ENCODE measurements around the gene SDK2.
"Not testable (repeated sequence)": the region's sequence is repeated elsewhere in the genome, so short reads cannot be mapped to it uniquely, and the experiment has no call there.

SDK2 gene

DNA sequence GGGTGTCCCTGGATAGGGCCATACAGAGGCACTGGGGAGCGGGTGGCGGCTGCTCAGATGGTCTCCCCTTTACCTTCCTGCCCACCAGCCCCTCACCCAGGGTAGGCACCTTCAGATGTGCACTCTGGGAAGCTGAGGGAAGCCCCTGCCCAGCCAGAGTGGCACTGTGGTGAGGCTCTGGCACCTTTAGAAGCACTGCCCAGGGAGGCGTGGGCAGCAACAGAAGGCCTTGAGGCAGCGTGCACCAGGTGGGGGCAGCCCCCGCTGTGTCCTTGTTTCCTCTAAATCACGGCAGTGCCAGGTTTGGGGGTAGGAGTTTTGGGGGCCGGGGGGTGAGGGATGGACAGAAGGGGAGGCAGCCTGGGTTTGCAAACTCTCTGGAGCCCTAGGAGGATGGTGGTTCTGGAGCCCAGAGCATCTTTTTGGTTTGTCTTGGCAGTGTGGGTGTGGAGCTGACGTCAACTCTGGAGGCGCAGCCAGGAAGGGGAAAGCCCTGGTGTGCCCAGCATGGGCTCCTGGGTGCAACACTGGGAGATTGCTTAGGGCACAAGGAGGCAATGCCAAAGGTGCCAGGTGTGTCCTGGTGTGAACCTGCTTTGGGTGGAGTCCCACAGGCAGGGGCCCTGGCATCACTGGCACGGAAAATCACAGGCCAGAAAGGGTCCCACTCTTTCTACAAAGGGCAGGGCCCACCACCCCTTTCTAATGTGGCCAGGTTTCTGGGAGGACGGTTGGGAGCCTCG is 309.3 kb downstream of the SDK2 start:
- DNase-seq, result no peak

DNA sequence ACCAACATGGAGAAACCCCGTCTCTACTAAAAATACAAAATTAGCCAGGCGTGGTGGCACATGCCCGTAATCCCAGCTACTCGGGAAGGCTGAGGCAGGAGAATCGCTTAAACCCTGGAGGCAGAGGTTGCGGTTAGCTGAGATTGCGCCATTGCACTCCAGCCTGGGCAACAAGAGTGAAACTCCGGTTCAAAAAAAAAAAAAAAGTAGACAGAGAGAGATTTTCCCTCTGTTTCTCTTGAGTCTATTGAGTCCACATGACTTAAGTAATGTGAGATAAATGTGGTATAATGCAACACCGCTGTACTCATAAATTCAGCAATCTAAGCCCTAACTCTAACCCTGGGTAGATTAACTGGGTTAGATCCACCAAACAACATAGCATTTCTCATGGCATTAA is 310.8 kb downstream of the SDK2 start:
- not testable (repeated sequence) for DNase-seq

DNA sequence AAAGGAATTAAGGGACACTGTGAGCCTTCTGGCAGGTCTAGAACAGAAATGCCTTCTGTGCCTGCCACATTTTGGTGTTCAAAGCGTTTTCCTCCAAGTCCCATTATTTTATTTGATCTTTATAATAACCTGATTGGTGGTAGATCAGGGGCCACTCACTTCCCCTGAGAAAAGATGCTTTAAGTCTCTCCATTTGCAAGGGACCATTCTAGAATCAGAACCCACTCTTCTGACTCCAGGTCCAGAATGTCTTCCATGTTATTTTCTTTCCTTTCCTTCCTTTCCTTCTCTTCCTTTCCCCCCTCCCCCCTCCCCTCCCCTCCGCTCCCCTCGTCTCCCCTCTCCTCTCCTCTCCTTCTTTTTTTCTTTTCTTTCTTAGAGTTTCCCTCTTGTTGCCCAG is 313.2 kb downstream of the SDK2 start:
- DNase-seq, result no peak

DNA sequence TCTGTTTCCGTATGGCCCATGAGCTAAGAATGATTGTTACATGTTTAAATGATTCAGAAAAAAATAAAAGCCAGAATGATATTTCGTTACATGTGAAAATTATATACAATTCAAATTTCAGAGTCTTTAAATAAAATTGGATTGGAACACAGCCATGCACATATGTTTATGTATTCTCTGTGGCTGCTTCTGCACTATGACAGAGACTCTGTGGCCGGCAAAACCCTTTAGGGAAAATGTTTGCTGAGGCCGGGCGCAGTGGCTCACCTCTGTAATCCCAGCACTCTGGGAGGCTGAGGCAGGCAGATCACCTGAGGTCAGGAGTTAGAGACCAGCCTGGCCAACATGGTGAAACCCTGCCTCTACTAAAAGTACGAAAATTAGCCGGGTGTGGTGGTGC is 316.6 kb downstream of the SDK2 start:
- no peak for DNase-seq

DNA sequence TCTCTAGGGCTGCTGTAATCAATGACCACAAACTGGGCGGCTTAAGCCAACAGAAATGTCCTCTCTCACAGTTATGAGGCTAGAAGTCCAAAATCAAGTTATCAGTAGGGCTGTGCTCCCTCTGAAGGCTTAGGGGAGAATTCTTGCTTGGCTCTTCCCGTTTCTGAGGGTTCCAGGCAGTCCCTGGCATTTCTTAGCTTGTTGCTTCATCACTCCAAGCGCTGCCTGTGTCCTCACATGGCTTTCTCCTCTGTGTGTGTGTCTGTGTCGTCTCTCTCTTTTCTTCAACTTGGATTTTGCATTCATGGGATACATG is 318.8 kb downstream of the SDK2 start:
- no peak for DNase-seq

DNA sequence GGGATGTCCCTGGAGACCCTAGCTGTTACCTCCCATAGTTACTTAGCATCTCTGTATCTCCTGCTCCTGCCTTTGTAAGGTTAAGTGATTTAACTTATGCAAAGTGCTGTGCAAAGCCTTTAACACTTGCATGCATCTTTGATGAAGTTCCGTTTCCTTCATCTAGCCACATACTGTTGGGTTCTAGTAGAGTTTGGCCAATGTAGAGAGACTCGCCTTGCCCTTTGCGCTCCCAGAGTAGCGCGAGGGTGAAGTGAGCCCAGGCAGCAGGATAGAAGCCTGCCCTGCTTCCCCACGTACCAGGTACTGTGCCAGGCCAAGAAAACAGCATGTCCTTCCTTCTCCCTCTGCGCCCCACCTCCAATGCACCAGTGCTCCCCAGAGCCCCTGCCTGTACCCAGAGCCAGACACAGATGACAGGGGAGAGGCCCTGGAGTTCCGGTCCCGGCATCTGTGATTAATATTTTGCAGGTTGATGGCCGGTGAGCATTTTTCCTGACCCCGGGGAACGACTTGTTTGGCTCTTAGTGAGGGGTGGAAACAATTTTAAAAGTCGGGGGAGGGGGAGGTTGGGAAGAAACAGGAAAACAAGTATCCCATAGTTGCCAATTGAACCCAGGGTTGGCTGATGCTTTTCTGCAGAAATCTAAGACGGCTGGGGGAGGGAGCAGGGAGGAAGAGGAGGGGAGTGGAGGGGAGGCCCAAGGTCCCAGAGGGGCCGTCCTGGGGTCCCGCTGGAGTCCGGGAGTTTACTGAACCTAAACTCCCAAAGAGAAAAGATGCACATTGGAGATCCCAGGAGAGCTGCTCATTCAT is 319.3 kb downstream of the SDK2 start:
- no peak for DNase-seq

DNA sequence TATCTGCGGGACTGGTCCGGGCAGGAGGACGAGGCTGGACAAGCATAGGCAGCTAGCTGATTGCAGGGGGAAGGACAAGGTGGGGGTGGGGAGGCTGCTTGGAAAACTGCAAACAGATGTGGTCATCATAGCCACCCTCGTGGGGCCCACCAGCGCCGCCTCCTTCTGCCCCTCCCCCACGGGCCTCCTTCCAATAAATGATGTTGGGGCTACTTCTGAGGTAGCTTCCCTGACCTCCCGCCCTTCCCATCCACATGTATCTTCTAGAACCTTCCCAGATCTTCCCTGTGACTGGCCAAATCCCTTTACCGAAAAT is 320.1 kb downstream of the SDK2 start:
- no peak for DNase-seq

DNA sequence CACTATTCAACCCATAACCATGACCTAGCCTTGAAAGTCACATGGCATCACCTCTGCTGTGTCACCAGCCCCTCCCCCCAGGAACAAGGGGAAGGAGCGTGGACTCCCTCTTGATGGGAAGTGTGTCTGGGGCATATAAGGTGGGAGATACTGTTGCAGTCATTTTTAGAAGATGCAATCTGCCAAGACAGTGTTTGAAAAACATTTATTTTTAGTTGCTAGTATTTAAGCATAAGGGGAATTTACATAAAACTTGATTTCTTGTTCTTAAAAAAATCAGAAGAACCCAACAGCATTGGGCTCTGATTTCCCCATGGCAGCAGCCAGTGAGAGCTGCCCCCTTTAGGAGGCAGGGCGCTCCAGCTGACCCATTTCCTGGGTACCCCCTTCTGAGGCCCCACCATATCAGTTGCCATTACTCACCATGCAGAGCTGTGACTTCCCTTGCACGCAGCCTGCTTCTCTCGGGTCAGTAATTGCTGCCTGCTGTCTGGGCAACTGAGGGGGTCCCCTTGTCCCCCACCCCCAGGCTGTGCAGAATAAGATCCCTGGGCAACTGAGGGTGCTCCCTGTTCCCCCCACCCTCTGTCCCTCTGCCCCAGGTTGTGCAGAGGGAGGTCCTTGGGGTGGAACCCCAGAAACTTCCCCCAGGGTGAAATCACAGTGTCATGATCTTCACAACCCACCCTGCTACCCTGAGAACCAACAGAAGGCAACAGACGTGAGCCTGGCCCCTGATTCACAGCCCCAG is 320.7 kb downstream of the SDK2 start:
- no peak for DNase-seq

DNA sequence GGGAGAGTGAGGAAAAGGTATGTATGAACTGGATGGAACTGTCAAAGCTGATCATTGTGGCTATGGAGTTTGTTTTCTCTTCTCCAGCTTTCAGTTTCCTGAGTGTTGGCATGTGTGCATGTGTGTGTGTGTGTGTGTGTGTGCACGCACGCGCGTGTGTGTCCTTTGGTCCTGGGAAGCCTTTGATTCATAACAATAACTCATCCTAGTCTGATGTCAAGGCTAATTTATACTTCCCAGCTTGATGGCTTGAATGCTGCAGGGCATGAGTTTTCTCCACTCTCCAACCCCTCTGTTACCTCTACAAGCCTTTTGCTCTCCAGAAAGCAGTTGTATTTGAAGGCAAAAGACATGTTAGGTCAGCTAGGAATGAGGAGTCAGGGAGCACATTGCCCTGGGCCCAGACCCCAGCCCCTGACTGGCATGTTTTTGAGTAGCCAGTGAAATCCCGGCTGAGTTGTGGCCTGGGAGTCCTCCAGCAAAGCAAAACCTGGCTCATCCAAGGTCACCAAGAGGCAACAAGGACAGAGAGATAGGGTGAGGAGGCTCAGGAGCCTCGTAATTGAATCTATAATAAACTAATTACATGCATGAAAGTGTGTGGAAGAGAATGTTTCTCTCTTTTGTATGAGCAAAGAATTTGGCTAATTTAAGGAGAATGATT is 323.5 kb downstream of the SDK2 start:
- no peak for DNase-seq

DNA sequence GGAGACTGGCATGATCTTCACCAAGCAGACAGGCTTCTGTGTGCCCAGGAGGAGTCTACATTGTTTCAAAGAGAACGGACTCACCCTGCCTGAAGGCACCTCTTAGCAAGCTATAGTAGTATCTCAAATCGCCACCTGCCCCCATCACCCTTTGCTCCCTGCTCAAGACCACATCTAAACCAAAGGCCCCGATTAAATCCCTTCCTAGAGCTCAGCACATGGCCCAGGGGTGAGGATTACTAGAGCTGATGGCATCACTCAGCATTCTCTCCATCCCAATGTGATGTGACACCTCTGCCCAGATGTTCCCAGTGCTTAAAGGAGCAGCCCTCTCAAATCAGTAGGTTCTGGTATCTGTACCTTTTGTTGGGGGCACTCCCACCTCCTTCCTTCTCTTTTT is 324.5 kb downstream of the SDK2 start:
- no peak for DNase-seq

DNA sequence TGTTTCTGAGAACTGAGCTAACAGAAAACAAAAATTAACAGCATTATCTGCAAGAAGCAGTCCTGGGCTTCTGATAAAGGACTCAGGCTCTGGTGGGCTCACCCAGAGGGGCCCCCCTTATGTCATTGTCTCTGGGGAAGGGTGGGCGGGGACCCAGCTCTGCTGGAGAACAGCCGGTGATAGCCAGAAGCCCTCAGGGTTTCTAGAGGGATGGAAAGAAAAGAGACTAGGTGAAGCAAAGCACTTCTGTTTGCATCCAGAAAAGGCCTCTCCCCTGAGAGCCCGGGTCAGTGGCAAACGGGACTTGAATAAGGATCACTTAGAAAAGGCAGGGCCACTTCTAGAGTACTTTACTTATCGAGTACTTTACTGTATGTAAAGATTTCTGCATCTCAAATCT is 325.4 kb downstream of the SDK2 start:
- no peak for DNase-seq

DNA sequence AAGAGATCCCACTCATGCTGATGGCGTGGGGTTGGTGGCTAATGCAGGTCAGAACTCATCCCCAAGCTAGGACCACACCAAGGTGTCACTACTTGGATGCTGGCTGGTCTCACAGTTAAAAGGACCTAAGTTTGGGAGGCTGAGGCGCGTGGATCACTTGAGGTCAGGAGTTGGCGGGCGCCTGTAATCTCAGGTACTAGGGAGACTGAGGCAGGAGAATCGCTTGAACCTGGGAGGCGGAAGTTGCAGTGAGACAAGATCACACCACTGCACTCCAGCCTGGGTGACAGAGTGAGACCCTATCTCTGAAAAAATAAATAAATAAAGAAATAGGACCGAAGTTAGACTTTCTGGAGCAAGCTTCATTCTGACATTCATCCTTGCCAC is 325.8 kb downstream of the SDK2 start:
- no peak for DNase-seq

DNA sequence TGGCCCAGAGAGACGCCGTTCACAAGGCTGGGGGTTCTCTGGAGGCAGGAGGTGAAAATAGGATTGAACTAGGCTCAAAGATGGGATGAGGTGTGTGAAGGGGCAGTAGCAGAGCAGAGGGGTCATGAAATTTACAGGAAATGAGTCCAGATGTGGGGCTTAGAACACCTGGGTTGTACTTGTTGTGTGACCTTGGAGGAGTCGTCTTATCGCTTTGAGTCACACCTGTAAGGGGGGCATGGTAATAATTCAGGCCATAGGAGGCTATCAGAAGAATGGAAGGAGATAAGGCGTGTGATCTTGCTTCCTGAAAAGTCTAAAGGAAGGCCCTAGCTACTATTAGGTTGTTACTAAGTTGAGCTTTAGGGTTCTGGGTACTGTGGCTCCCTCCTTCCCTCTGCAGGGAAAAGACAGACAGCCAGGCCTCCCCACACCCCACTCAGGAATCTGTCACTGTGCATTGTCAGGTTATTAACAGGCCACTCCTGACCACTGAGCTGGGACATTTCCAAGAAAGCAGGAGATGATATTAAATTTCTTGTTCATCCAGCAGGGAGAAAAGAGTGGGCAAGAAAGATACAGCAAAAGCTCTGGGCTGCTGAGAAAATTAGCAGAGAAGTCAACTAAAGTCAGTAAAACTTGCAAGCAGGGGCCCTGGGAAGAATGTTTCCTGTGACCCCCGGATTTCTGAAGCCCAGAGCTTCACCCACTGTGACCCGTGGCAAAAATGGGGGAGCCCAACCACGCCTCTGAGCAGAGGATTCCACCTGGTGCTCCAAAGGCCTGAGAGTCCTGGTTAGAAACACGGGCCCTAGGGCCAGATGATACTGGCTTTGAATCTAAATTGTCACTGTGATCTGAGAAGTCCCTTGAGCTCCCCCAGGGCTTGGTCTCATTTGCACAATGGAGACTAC is 326.5 kb downstream of the SDK2 start:
- DNase-seq, result no peak

DNA sequence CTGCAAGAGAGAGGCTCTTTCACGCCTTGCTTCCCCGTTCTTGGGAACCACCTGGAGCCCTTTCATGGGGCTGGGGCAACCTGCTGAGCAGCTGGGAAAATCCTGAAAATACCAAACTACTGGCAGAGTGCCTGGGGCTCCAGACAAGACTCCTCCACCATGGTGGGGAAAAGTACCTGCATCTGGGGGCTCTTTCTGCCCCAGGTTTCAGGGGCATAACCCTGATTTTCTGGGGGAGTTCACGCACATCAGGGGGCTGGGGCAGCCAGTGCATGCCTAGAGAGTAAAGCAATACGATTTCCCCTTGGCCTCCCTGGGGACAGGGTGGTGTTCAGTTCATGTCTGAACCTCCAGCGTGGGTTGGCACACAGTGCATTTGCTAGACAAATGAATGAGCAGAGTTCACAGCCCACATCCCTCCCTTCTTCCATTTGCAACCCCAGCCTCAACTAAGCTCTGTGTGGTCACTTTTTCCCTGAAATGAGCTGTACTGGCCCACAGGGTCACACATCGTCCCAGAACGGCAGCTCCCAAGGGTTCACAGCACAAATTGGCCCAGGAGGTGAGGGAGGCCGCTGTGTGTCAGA is 327.2 kb downstream of the SDK2 start:
- no peak for DNase-seq

DNA sequence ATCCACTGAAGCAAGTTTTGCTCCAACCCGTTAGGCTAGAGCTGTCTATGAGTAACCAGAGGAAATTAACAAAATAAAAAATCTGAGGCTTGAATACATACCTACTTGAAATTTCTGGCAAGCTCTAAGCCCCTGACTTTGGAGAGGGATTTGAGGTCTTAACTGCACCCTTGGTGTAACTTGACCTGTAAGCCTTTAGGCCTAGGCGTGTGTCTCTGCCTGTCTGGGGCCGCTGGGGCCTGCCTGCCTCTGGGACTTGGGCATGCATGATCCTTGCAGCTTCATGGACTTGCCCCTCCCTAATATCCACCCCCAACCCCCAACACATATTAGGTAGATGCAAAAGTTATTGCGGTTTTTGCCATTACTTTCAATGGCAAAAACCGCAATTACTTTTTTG is 328.8 kb downstream of the SDK2 start:
- no peak for DNase-seq

DNA sequence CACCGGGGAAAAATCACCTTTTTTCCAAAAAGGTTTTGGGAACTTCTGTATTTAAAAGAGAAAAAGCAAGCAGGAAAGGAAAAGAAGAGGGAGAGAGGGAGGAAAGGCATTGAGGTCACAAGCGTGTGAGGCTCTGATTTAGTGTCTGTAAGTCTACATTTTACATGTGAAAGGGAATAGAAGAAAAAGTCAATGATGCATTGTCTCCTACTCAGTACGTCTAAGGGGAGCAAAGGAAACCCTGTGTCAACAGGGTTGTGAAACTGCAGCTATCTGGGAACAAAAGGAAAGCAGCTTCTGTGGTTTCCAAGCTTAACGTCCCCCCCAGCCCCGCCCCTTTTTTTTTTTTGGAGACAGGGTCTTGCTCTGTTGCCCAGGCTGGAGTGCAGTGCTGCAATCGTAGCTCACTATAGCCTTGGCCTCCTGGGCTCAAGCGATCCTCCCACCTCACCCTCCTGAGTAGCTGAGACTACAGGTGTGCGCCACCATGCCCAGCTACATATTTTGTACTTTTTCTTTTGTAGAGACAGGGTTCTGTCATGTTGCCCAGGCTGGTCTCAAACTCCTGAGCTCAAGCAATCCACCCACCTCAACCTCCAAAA is 330.6 kb downstream of the SDK2 start:
- DNase-seq, result no peak

DNA sequence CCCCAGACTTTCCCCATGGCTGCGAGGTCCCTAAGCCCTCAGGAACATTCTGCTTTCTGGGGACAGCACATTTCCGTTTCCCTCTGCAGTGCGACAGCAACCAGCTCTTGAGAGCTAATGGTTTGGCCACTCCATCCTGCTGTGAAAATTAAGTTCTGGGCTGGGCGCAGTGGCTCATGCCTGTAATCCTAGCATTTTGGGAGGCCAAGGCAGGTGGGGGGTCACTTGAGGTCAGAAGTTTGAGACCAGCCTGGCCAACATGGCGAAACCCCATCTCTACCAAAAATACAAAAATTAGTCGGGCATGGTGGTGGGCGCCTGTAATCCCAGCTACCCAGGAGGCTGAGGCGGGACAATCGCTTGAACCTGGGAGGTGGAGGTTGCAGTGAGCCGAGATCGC is 331.4 kb downstream of the SDK2 start:
- DNase-seq, result not testable (repeated sequence)

DNA sequence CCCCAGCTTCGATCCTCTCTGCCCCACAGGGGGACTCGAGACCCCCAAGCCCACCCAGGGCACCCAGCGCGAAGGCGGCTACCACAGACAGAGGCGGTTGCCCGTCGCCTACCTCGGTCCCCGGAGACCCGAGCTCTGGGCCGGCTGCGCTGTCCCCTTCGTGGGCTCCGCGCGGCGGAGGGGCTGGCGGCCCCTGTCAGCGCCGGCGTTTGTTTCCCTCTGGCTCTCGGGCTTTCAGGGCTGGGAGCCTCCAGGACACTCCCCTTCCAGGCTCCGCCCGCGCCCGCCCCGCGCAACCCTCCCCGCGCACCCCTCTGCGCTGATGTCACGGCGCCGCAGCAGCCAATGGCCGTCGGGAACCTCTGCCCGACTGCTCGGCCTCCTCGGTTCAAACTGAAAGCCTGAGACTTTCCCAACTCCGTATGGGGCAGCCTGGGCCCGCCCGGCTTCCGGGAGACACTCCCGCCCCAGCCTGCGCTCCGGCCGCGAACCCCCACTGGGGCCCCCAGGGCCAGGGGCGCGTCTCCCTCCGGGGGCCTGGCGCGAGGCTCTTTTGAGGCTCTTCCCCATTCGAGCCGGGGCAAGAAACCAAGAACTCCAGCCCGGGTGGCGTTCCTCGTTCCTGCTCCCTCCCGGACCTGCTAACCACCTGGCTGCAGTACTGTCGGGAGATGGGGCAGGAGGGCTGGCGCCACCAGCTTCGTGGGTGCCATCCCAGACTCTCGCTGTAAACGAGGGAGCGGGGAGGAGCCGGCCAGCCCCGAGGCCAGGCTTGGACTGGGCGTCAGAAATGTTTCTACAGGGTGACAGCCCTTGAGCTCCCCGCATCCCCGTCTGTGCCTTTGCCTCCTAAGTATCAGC is 332.2 kb downstream of the SDK2 start, which contains the start of gene CDC42EP4:
CDC42EP4 (minus strand) TSS at position 221 of the 861 bp plus-strand sequence. CDS start 25,501 bp downstream, outside the sequence.
- peak; percentile 91 for DNase-seq

DNA sequence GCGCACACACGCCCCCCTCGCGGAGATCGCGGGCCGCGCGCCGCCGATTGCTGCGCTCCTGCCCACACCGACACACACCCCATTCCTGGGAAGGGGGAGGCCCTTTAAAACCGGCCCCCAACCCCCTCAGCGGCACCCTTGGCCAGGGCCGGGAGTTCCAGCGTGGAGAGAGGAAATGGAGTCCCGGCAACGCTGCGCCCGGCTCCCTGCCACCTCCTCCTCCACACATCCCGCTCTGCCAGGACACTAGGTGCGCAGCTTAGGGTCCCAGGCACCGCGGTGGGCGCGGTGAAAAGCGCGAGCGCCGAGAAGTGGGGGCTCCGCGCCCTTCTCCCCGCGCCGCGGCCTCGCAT is 332.8 kb downstream of the SDK2 start:
- DNase-seq, result no peak

Measured in activated CD4-positive, alpha-beta T cell treated with anti-CD3 and anti-CD28 coated beads, Interleukin-10, Interleukin-2, amounts not matched to agents 100 ng/mL and 50 ng/mL, durations not matched to agents 16 hours and 8 hours (primary cell).